ENCODE data around the gene IMPA2. TPM values are rescaled to one million over a fixed set of nuclear protein-coding genes. Genes with fewer than 3 reads are reported as not detected.

Gene IMPA2
- total and polyA plus RNA-seq, 2 of the 8 experiments (the other 6 are each of a cell fraction or from before 2014, with no cell fraction given) = 102 to 140 TPM

DNA sequence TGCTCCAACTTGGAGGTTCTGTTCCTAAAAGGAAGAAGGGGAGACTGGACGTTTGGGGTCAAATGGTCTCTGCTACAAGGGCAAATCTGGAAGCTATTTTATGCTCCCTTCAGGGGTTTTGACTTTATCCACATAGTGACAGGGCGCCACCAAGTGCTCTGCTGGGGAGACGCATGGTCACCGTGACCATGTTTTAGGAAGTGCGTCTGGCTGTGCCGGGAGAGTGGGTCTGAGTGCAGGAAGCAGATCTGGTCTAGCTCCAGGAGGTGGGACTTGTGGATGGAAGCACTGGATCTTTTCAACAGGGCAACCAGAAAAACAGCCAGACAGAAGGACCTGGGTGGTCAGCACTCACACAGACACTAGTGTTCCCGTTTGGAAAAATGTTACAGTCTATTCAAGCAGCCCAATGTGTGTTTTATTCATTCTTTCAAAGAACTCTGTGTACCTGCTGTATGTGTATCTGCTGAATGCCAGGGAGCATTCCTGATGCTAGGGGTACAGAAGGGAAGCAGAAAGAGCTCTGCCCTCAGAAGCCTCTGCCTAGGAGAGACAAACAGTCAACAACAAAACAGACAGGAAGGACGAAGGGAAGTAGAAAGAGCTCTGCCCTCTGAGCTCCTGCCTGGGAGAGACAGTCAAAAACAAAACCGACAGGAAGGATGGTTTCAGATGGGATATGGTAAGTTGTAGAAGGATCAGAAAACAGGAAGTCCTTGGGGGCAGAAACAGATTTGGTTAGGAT lies 14.3 kb downstream of the IMPA2 start:
- Histone ChIP-seq H2AFZ (ENCODE audit: low read length) (no peak overlapping the region), H3K56ac (replicated peaks; ENCODE audit: insufficient read length, low read depth, low read length) (no peak overlapping the region), H3K79me2 (ENCODE audit: control insufficient read depth in 1 of 2, insufficient read depth in 2 of 2, low read length in 2 of 2) (peaks cover 6 to 76% of the 10 kb centered on the region in 2 experiments), H3K27ac (ENCODE audit: low read depth, low read length) (no peak overlapping the region), H3K23me2 (ENCODE audit: low read depth, low read length) (peaks cover 4% of the 10 kb centered on the region; the same call in 1 of the 2 replicates), H3K4me3 (ENCODE audit: extremely low read depth in 1 of 4, insufficient read depth in 2 of 4, low read depth in 3 of 4, low read length in 4 of 4) (peak overlapping the region in 1 of 4 experiments; percentile 23; a peak in 2 of 8 replicates), H2BK5ac (ENCODE audit: low read depth, low read length) (peak overlapping the region; percentile 20; the same call in 1 of the 2 replicates), H2BK20ac (ENCODE audit: low read length) (peak overlapping the region; percentile 88; the same call in 1 of the 2 replicates), H4K5ac (ENCODE audit: insufficient read length, low read depth, low read length) (no peak overlapping the region), H2AK5ac (ENCODE audit: low read depth, low read length) (0 out of 2 replicates have a peak overlapping the region, but pooled peaks have one; percentile 9), H3K23ac (ENCODE audit: insufficient read length) (no peak overlapping the region), H3K9me3 (ENCODE audit: insufficient read depth in 2 of 2, low read depth in 1 of 2, low read length in 1 of 2) (no peaks in the 10 kb centered on the region), H3K4ac (replicated peaks; ENCODE audit: insufficient read length, low read depth, low read length) (no peak overlapping the region), H3K4me1 (replicated peaks in 1 of 4; ENCODE audit: control insufficient read depth in 3 of 4, insufficient read depth in 4 of 4, low read length in 3 of 4) (peaks cover 8 to 14% (median 8%) of the 10 kb centered on the region in 4 experiments; a peak in 6 of 7 replicates), H2BK12ac (ENCODE audit: low read depth, low read length) (0 out of 2 replicates have a peak overlapping the region, but pooled peaks have one; percentile 41), H3K14ac (ENCODE audit: insufficient read length) (no peak overlapping the region), H4K91ac (replicated peaks; ENCODE audit: insufficient read length, low read length) (no peak overlapping the region), H2BK15ac (ENCODE audit: low read length) (peak overlapping the region; percentile 6; the same call in 1 of the 2 replicates), H3K4me2 (ENCODE audit: insufficient read depth in 1 of 2, low read depth in 2 of 2, low read length in 2 of 2) (peak overlapping the region in 1 of 2 experiments; percentile 48; a peak in 2 of 4 replicates), H2BK120ac (replicated peaks; ENCODE audit: low read depth, low read length) (no peak overlapping the region), H3K27me3 (replicated peaks in 1 of 4; ENCODE audit: control insufficient read depth in 3 of 4, extremely low read depth in 1 of 4, insufficient read depth in 3 of 4, low read length in 3 of 4) (no peaks in the 10 kb centered on the region), H4K8ac (ENCODE audit: extremely low read depth, insufficient read depth, low read length) (no peak overlapping the region), H3K9ac (replicated peaks in 1 of 4; ENCODE audit: extremely low read depth in 1 of 4, low read depth in 3 of 4, low read length in 3 of 4) (no peak overlapping the region), H3K18ac (ENCODE audit: extremely low read depth, low read length) (peak overlapping the region; percentile 34; the same call in 1 of the 2 replicates), H3K79me1 (ENCODE audit: low read depth, low read length) (peaks cover 34% of the 10 kb centered on the region), H3K36me3 (ENCODE audit: control insufficient read depth in 2 of 4, insufficient read depth in 4 of 4, low read length in 3 of 4) (peaks cover 0 to 15% (median 8%) of the 10 kb centered on the region in 4 experiments; a peak in 3 of 8 replicates), H4K20me1 (replicated peaks in 1 of 2; ENCODE audit: control insufficient read depth in 1 of 2, insufficient read depth in 2 of 2, low read length in 2 of 2) (peaks cover 10 to 26% of the 10 kb centered on the region in 2 experiments)
- FAIRE-seq (peak; percentile 96), DNase-seq (ENCODE audit: low read depth in 1 of 2, low spot score in 2 of 2) (peak in 1 of 2 experiments; percentile 71)
- WGBS, 2 experiments (ENCODE audit: extremely low coverage in 1 of 2, insufficient coverage in 1 of 2, insufficient read length in 1 of 2, insufficient replicate concordance in 2 of 2, low coverage in 1 of 2, low lambda C conversion rate in 2 of 2, missing lambda C conversion rate in 1 of 2) = 38% methylated on average over 9 of the region's 9 CpGs; no CpG with 5 or more reads in 1 of the 2 experiments
- TF ChIP-seq RAD21 (IDR thresholded peaks at IDR 0.05 in 1 of 2, conservative IDR thresholded peaks at IDR 0.05 in 1 of 2; ENCODE audit: low read depth in 2 of 2, low read length in 2 of 2) (peak; percentile 90 to 93), POLR2A (IDR thresholded peaks at IDR 0.05; ENCODE audit: control extremely low read depth in 1 of 2, low read depth in 2 of 2, low read length in 2 of 2) (no peak)
- TF ChIP-seq, protein P1, sequence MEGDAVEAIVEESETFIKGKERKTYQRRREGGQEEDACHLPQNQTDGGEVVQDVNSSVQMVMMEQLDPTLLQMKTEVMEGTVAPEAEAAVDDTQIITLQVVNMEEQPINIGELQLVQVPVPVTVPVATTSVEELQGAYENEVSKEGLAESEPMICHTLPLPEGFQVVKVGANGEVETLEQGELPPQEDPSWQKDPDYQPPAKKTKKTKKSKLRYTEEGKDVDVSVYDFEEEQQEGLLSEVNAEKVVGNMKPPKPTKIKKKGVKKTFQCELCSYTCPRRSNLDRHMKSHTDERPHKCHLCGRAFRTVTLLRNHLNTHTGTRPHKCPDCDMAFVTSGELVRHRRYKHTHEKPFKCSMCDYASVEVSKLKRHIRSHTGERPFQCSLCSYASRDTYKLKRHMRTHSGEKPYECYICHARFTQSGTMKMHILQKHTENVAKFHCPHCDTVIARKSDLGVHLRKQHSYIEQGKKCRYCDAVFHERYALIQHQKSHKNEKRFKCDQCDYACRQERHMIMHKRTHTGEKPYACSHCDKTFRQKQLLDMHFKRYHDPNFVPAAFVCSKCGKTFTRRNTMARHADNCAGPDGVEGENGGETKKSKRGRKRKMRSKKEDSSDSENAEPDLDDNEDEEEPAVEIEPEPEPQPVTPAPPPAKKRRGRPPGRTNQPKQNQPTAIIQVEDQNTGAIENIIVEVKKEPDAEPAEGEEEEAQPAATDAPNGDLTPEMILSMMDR (IDR thresholded peaks at IDR 0.05; ENCODE audit: control extremely low read depth in 1 of 3, insufficient read depth in 1 of 3, low read depth in 1 of 3, low read length in 3 of 3) = peak; percentile 81 to 89 (median 89)
- ChIA-PET POLR2A (ENCODE audit: partially characterized antibody) (interaction anchor here (0.6 to 10.4 kb wide), 13 partner anchors 10 to 135 kb away, joined by 3 to 100 read pairs (median 4); partner anchors contain the start of genes IMPA2 and MPPE1), CTCF (ENCODE audit: partially characterized antibody) (interaction anchor here (0.5 to 12.5 kb wide), 50 partner anchors 8 to 1940 kb away, joined by 3 to 471 read pairs (median 5); no protein-coding TSS in a partner anchor)

Data from H1 (cell line).